HTR-8/SVneo (cell line): ENCODE measurements around the gene IER5.

Experiments
- DNase-seq: peaks from one replicate; pipeline ENCODE4 v3.0.0; 2011; ENCODE audit warnings: low spot score, mixed read lengths; ENCODE audit not compliant: insufficient read length
- FAIRE-seq: peaks from 2 replicates; lab custom pipeline; 2011; peaks lifted over from hg19 to GRCh38; lab: Jason Lieb, UNC

IER5 gene

DNA sequence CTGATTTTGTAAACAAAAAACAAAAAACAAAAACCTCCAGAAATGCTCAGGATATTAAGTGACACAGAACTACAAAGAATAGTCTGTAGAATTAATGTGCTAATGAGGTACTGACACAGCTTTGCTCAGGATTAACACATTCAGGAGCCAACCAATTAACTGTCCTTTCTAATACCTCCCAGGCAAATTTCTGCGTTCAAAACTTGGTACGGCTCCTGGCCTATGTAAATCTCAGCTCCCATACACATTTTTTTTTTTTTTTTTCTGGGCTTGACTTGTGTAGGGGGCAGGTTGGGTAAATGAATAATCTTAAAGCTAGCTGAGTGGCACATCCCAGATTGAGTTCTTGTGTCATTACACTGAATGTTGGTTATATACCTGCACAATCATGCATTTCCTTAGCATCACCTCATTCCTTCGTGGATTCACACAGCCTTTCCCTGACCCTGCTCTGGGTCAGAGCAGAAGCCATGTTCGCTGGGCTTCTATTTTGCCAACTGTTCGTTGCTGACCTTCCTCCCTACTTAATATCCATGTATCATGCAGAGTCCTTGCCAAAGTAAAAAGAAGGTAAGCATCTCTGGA, 12.6 kb upstream of the IER5 start:
- DNase-seq (no peak), FAIRE-seq (no peak)

DNA sequence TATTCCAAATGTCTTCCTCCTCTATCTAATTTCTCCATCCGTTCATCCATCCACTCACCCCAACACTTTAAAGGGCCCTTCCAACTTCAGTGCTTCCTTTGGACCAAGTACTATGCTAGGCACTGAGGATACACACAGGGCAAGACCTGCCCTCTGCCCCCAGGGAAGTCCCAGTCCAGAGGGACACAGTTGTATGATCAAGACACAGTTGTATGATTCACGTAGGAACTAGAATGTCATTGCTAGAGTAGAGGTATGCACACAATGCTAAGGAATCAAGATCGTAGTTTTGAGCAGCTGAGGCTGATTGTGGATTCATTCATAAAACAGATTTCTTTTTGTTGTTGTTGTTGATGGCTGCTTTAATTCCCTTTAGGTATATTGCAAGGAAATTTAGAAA, 11.6 kb upstream of the IER5 start:
- no peak for FAIRE-seq
- no peak for DNase-seq

DNA sequence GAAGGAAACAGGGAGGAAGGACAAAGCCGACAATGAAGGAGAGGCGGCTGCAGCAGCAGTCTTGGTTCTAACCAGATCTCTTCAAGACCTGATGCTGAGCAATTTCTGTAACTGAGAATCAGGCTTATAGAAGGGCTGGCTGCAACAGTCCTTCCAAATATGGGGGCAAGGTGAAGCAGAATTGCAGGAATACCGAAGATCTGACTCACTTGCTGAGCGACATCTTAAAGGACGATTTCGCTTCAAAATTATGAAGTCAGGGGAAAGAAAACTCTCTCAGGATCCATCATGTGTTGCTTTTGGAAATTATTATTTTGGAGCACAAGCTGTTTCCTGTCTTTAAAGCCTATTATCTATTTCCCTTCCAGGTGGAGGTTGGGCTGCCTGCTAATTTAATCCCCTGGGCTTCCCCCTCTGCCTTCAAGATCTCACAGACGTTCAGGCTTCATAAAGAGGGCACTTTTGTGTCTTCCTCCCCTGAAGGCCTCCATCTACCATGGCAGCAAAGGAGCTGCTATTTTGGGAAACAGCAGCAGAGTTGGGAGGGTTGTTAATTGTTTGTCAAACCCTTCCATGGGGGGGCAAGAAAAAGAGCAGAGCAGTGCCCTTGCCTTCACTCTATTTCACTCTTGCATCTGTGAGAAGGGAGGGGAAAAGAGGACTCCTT, 10.8 kb upstream of the IER5 start:
- DNase-seq (no peak), FAIRE-seq (no peak)

DNA sequence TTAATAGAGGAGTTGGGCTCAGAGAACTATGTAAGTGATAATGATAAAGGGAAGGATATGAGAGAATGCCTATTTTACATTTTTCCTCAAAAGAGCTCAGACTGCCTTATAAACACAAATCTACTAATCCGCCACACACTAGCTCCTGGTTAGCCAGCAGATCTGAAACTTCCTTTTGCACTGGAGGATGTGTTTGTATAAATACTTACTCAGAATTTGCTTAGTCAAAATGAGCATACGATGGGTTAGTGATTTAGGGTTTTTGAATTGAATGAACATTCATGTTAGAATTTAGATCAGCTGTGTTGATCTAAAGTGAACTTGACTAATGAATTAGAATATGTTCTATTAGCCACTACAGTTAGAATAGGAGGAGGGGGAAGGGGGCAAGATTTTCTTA, 9.1 kb upstream of the IER5 start:
- DNase-seq: no peak
- no peak for FAIRE-seq

DNA sequence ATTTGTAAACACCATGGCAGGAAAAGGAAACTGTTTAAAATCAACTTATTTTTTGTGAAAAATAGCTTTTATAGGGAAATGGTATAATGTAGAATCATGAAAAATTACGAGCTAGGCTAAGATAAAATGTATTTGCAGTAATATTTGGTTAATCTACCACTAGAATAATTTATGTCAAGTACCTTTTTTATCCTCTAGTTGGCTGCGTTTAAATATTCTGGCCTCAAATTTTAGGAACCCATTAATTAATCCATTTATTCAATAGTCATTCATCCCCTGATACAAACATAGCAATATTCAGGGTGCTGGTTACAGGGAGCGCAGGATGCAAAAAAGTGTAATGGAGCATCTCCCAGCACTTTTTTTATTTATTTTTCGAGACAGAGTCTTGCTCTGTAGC, 8.6 kb upstream of the IER5 start:
- DNase-seq (no peak), FAIRE-seq (no peak)

DNA sequence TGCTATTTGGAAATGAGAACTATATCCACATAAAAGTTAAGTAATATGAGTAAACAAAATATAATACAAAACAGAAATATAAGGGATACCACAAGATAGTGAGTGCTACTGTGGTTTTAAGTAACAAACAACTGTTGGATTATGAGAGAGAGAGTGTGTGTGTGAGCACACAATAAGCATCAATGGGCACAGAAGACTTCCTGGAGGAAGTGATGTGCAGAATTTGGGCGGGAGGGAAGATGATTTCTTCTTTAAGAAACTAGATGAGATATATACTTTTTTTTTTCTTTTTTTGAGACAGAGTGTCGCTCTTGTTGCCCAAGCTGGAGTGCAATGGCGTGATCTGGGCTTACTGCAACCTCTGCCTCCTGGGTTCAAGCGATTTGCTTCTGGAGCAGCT, 7.9 kb upstream of the IER5 start:
- FAIRE-seq (no peak), DNase-seq (no peak)

DNA sequence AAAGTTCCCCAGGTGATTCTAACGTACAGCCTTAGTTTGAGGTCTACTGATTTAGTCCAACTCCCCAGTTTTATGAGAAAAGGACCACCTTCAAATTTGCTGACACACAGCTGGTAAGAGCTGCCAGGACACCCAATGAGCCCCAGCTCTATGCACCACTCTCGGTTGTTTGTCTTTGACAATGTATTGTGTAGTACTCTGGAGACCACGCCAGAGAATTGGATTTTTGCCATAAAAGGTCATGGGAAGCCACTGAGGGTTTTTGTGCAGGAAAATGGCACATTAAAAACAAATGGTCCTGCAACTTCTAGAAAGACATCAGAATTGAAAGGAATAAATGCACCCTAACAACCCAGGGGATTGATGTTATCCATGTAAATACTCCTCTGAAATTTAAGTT, 7.1 kb upstream of the IER5 start:
- FAIRE-seq (no peak), DNase-seq (no peak)

DNA sequence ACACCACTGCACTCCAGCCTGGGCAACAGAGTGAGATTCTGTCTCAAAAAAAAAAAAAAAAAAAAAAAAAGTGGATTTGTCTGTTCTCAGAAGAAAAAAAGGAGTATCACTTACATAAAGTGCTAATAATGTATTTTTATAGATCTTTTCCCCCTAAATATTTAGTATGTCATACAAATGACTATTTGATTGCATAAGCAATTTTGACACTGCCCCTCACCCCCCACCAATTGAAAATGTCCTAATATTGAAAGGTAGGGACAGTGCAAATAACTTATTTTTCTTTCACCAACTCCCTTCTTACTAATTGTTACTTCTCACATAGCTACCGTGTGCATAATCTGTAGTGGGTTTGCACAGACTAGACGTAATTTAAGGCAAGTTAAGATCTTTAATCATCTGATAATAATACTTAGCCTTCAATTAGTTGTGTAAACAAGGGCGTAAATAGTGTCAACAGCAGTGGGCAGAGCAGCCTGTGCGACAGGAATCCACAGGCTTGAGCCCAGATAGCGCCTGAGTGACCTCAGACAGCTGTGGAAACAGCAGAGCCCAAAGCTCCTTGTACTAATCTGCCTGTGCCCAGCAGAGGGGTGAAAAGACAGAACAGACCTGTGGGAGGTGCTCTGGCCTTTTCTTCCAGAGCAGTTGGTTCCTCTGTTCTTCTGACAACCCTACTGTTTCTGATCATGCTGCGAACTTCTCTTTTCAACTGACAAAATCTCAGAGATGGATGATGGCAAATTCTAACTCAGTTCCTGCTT, 4.5 kb upstream of the IER5 start:
- DNase-seq (no peak), FAIRE-seq (no peak)

DNA sequence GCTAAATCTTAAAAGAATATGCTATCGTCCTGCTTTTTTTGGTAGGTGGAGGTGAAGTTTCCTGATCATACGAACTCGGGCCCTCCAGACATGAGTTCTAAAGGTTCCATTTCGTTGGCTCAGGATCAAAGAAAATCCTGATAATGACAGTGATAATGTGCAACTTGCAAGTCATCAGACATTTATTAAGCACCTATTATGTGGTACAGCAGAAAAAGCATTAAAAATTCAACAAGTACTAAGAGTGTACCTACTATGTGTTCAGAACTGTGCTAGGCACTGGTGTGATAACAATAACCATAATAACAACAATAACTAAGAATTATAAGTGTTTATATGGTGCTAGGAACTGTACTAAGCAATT, 3.9 kb upstream of the IER5 start:
- DNase-seq (no peak), FAIRE-seq (no peak)

DNA sequence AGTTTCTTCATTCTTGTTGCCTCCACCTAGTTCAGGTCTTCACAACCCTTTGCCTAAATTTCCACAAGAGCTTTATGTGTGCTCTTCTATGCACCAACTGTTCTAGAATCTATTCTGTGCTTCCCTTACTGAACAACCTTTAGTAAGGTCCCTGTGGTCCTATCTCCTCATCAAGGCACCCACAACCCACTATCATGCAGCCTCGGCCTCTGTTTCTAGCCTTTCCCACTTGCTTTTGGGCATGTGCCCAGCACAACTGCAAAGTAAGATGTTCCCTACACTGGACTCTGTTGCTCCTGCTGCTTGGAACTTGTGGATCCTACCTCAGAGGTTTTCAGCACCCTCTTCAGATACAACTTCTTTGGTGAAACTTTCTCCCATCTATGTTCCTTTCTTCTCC, 2.4 kb upstream of the IER5 start:
- DNase-seq: no peak
- FAIRE-seq: no peak

DNA sequence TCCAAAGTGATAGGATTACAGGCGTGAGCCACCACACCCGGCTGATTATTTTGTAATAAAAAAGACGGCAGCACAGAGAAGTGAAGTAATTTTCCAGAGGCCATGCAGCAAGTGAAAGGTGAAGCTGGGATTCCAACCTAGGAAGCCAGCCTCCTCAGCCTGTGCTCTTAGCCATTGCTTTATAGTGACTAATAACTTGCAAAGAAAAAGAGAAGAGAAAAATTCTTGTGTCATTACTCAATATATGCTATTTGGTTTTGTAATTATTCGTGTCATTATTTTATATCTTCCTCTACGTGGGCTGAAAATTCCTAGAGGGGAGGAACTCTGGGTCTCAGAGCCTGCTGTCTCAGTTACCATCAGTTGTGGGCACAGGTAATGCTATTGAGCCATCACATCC, 1.6 kb upstream of the IER5 start:
- DNase-seq: no peak
- FAIRE-seq: no peak

DNA sequence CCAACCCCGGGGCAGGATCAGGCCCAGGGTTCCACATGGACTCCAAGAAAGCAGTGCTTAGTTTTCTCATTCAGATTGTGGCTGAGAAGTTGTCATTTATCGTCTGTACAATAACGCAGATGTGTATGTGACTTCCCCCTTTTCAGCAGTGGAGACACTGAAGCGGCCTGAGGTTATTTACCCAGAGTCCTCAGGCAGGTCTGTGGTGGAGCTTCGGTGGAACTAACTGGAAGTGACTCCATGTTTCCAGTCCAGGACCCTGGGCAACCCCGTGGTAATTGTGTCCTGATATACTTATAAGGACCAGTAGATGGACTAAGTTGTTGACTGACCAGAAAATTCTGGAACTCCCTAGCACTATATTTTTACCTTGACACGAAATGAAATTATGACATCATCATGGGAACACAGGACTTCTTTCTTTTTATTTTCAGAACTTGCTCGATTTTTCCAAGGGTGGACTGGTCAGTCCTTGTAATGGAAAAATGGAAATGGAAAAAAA, 1.0 kb upstream of the IER5 start:
- DNase-seq (no peak), FAIRE-seq (no peak)

DNA sequence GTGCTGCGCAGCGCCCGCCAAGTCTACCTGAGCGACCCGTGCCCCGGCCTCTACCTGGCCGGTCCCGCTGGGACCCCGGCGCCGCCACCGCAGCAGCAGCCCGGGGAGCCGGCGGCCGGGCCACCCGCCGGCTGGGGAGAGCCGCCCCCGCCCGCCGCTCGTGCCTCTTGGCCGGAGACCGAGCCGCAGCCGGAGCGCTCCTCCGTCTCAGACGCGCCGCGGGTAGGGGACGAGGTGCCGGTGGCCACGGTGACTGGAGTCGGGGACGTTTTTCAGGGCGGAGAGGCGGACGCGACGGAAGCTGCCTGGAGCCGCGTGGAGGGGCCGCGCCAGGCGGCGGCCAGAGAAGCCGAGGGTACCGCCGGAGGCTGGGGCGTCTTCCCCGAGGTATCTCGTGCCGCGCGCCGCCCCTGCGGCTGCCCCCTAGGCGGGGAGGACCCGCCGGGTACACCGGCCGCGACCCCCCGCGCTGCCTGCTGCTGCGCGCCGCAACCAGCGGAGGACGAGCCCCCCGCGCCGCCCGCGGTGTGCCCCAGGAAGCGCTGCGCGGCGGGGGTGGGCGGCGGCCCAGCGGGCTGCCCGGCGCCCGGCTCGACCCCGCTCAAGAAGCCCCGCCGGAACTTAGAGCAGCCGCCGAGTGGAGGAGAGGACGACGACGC, 646 bp downstream of the IER5 start:
- FAIRE-seq (no peak), DNase-seq (no peak)

DNA sequence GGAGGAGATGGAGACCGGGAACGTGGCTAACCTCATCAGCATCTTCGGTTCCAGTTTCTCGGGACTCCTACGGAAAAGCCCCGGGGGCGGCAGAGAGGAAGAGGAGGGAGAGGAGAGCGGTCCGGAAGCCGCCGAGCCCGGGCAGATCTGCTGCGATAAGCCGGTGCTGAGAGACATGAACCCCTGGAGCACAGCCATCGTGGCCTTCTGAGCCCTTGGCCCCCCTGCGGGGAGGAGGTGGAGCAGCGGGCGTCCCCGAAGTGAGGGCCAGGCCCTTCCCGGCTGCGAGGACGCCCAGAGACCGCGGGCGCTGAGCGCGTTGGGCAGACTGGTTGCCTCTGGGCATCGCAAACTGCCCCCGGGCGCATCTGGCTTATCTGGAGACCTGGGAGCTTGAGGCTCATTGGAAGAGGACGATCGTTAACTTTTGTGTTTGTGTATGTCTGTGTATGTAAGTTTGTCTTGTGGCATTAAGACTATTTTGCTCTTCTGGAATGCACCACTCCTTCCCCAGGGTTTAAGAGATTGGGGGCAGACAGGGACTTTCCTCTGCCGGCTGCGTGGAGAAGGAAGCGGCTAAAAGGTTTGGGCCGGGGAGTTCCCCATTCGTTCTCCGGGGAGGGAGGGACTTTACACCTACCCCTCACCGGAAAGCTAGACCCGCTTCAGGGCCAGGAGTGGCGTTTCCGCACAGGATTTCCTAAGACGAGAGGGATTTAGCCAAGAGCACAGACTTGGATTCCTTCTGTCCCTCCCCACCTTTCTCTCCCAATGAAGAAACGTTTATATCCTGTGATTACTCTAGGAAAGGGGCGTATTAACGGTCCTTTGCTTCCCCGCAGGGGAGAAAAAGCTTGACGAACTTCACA, 1.4 kb downstream of the IER5 start:
- DNase-seq: no peak
- FAIRE-seq: no peak

DNA sequence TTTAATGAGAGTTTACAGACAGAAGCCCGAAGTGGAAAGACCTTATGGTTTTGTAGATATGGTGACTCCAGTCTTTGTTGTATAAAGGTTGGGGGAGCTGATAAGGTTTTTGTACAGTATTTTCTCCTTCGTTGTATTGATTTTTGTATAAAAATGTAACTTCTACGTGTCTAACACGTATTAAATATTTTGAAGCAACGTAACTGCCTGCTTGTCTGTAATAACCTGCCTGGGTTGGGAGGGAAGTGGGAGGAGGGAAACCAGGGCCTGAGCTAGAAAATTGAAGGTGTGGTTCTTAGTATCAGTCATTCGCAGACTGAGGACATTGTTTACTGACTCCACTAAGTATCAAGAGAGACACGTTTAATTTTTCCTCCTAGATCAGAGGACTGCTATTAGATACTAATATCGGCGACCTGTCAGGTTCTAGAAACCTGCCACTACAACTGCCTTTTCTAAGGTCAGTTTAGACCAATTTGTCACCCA, 2.2 kb downstream of the IER5 start:
- no peak for DNase-seq
- no peak for FAIRE-seq

DNA sequence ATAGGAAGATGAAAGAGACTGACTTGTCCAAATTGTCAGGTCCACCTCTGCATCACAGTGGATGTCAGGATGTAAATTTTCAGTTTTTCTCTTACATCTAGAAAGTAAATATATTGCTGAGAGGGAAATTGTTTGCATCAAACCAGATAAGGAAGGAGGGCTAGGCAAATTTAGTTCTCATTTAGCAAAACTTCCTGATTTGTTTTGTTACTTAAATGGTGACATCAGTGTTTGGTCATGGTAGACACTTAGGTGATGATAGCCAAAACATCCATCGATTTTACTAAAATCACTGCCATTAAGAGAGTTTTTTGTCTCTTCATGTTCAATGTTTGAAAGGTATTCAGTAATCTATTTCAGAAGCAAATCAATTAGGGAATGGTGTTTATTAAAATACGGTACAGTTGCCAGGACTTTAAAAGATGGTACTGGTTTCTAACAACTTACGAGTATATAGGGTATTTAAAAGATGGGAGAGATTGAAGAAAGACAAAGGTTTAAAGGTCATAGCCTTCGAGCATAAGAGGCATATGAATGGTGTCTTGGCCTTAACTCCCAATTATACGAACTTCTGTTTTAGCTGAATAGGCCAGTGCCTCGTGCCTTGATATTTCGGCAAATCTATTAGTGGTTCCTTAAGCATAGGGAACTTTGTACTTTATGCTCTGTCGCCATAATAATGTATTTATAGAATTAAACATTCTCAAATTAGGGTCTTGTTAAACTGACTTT, 3.0 kb downstream of the IER5 start:
- FAIRE-seq: no peak
- DNase-seq: no peak

DNA sequence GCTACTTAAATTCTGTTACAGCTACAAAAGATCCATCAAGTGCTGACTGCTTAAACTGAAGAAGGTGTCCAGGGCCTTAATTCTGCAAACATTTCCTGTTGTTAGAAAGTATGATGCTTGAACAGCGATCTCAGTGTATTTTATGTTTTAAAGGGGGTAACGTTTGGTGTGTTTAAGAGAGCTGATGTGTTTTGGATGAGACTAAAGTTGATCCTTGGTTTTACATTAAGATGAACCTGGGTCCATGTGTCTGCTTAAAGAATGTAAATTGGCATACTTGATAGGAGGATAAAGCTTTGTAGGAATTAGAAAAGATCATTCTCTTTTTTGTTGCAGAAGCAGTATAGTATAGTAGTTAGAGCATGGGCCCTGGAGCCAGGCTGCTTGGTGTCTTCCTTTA, 3.6 kb downstream of the IER5 start:
- FAIRE-seq: no peak

DNA sequence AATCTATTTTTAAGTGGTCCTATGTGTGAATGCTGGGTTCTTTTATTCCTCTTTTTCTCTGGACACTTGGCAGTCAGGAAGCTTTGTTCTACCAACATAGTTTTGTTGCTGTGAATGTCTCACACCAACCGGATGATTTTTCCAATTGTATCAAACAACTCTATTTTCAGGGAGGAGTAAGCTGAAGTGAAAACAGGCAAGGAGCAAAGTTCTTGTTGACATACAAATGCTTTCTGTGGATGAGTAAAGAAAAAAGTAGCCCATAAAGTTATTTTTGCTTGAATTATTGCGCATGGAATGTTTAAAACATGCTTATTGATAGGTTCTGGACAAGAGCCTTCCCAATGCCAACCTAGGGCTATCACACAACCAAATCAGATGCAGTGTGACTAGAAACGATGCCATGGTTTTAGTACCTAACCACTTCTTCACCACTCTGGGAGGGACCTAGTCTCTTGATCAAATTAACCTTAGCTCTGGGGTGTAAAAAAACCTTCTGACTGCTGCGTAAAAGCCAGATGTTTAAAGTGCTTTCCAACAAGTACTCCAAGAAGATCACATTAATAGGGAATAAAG, 4.5 kb downstream of the IER5 start:
- FAIRE-seq (no peak), DNase-seq (no peak)

More for the DNA sequence above, 3.6 kb downstream of the IER5 start:
- no peak for DNase-seq
